Subcutaneous preadipocyte (primary cell): Measurements from ENCODE around the gene ARHGEF2. TPM values are rescaled to one million over a fixed set of nuclear protein-coding genes. Genes with fewer than 3 reads are reported as not detected.

ENCODE experiments used
- small RNA-seq: library from RNA; depleted of rRNA; stranded (forward); fragments of <200 nt; gene quantifications from one replicate; pipeline ENCODE3, GENCODE V24; 2012
- total RNA-seq: library from RNA; depleted of rRNA; stranded (reverse); fragments of >200 nt; gene quantifications from 2 replicates; pipeline ENCODE4 v1.2.3, GENCODE V29; 2012

The ARHGEF2 gene
- 100 and 171 TPM in 2 replicates for total RNA-seq

GRCh38 chr1:155978325-155978972 lies at the start of gene ARHGEF2:
Gene ARHGEF2, minus strand, starts transcription at chr1:155978547. Its CDS starts 120 bp downstream, at chr1:155978427.

GRCh38 chr1:156020293-156021092 lies 42.1 kb upstream of the ARHGEF2 start, which contains the start of gene SSR2:
Gene SSR2, minus strand, starts transcription at chr1:156020951. Its CDS starts 784 bp downstream, at chr1:156020167.

GRCh38 chr1:155940993-155941844 lies 37.1 kb downstream of the ARHGEF2 start, which contains the start of gene RXFP4:
Gene RXFP4, plus strand, starts transcription at chr1:155941638. Its CDS starts 72 bp downstream, at chr1:155941710.

GRCh38 chr1:155934097-155934935 lies 44.0 kb downstream of the ARHGEF2 start, which contains the start of gene KHDC4:
Gene KHDC4, minus strand, starts transcription at chr1:155934413. Its CDS starts 40 bp downstream, at chr1:155934373.

DNA sequence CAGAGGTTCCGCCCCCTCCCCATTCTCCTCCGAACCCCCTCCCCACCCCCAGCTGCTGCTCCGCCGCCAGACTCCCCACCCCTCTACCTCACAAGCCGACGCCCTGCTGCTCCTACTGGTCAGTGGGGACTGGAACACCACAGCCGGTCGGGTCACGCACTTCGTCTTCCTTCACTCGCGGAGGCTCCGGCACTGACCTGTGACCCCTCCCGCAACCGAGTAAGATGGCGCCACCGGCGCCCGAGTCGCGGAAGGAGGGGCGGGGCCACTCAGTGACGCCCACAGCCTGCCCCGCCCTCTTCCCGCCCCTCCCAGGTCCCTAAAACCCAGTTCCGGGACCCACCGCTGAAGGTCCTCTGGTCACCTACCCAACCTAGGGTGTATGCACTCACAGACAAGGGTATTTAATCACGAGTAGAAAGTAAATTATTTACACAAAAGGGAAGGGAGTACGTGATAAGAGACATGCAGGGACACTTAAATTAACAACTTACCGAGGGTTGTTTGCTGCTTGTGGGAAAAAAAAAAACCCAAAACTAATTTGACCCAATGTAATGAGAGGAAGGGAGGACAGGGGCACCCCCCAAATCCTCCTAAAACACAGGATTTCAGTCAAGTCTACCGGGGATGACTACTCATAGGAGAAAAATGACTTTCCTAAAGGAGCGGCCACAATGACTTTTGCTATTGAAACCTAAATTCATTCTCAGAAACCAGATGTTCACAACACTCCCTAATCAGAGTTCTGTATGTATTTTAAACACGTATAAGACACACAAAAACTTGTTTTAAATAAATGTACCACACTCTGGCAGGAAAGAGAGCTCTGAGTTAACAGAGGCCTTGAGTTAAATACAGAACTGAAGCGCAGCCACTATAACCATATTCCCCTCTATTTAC lies 66.9 kb downstream of the ARHGEF2 start, which contains the start of gene RIT1:
RIT1 (minus strand) TSS at position 194 of the 900 bp plus-strand sequence. CDS start 588 bp downstream, outside the sequence.

Small RNAs within 50 kb of the gene (small RNA-seq; reads per million reads assigned to genes)
- gene MIR6738 (not detected), gene SCARNA4 (not detected), gene SNORA80E (117 reads per million, percentile 99 among the genes with 10 or more reads in this experiment)

Other genes with a start within 250 kb of the ARHGEF2 start
- 29.0 and 40.9 TPM in 2 replicates for gene GON4L, start 121.3 kb downstream of the ARHGEF2 start, total RNA-seq
- gene SYT11, start 119.0 kb downstream of the ARHGEF2 start, total RNA-seq, result 20.2 and 25.6 TPM in 2 replicates
- gene RIT1, start 67.2 kb downstream of the ARHGEF2 start, total RNA-seq, result 16.0 and 16.2 TPM in 2 replicates
- gene KHDC4, start 44.1 kb downstream of the ARHGEF2 start, total RNA-seq, result 23.1 and 33.4 TPM in 2 replicates
- gene RXFP4, start 36.9 kb downstream of the ARHGEF2 start, total RNA-seq, result not detected in 2 replicates
- gene SSR2, start 42.4 kb upstream of the ARHGEF2 start, total RNA-seq, result 261 and 358 TPM in 2 replicates
- gene UBQLN4, start 75.3 kb upstream of the ARHGEF2 start, total RNA-seq, result 14.3 and 22.5 TPM in 2 replicates
- 36.4 and 50.7 TPM in 2 replicates for gene LAMTOR2, start 76.2 kb upstream of the ARHGEF2 start, total RNA-seq
- not detected in 2 replicates for gene RAB25, start 82.6 kb upstream of the ARHGEF2 start, total RNA-seq
- gene MEX3A, start 103.9 kb upstream of the ARHGEF2 start, total RNA-seq, result 0.73 and 1.2 TPM in 2 replicates
- gene LMNA, start 136.2 kb upstream of the ARHGEF2 start, total RNA-seq, result 1,358 and 1,418 TPM in 2 replicates
- 0.37 and 0.98 TPM in 2 replicates for gene SEMA4A, start 175.0 kb upstream of the ARHGEF2 start, total RNA-seq
- 12.1 and 17.0 TPM in 2 replicates for gene SLC25A44, start 215.6 kb upstream of the ARHGEF2 start, total RNA-seq
- gene PMF1, start 234.5 kb upstream of the ARHGEF2 start, total RNA-seq, result 26.2 and 37.5 TPM in 2 replicates